ENCODE results near the gene DGCR2. TPM values are rescaled to one million over a fixed set of nuclear protein-coding genes. Genes with fewer than 3 reads are reported as not detected.
"Not testable (repeated sequence)": the region's sequence is repeated elsewhere in the genome, so short reads cannot be mapped to it uniquely, and the experiment has no call there.

Gene DGCR2
- total and polyA plus RNA-seq, 9 donors = 35.4 to 62.2 (median 53.0) TPM

GRCh38 chr22:19019029-19019678, 103.1 kb downstream of the DGCR2 start:
- no peak overlapping the region for H3K27ac ChIP-seq (ENCODE audit: low read length)
- 88% methylated on average over 18 of the region's 19 CpGs for WGBS (ENCODE audit: insufficient coverage)
- H3K9me3 ChIP-seq (replicated peaks; ENCODE audit: control insufficient read depth, low read depth, low read length) = no peaks in the 10 kb centered on the region
- no peaks in the 10 kb centered on the region for H3K4me1 ChIP-seq (ENCODE audit: control insufficient read depth, insufficient read depth, low read length)
- no peaks in the 10 kb centered on the region for H3K36me3 ChIP-seq (ENCODE audit: control insufficient read depth, insufficient read depth, low read length)
- no peak overlapping the region for H3K4me3 ChIP-seq (ENCODE audit: low read length)
- H3K27me3 ChIP-seq (ENCODE audit: control insufficient read depth, insufficient read depth, low read length) = peaks cover 10% of the 10 kb centered on the region
- no peak for DNase-seq

GRCh38 chr22:19018256-19018655, 104.0 kb downstream of the DGCR2 start:
- Histone ChIP-seq H3K36me3 (ENCODE audit: control insufficient read depth, insufficient read depth, low read length) (no peaks in the 10 kb centered on the region), H3K27me3 (ENCODE audit: control insufficient read depth, insufficient read depth, low read length) (peaks cover 10% of the 10 kb centered on the region), H3K27ac (ENCODE audit: low read length) (no peak overlapping the region), H3K4me3 (ENCODE audit: low read length) (no peak overlapping the region), H3K9me3 (replicated peaks; ENCODE audit: control insufficient read depth, low read depth, low read length) (no peaks in the 10 kb centered on the region), H3K4me1 (ENCODE audit: control insufficient read depth, insufficient read depth, low read length) (no peaks in the 10 kb centered on the region)
- 77% methylated on average over 4 of the region's 4 CpGs for WGBS (ENCODE audit: insufficient coverage)
- DNase-seq = no peak

GRCh38 chr22:19016081-19016766, 106.0 kb downstream of the DGCR2 start:
- H3K9me3 ChIP-seq (replicated peaks; ENCODE audit: control insufficient read depth, low read depth, low read length) = no peaks in the 10 kb centered on the region
- H3K4me1 ChIP-seq (ENCODE audit: control insufficient read depth, insufficient read depth, low read length) = no peaks in the 10 kb centered on the region
- H3K27me3 ChIP-seq (ENCODE audit: control insufficient read depth, insufficient read depth, low read length) = peaks cover 10% of the 10 kb centered on the region
- WGBS (ENCODE audit: insufficient coverage) = 68% methylated on average over 11 of the region's 15 CpGs
- no peak overlapping the region for H3K4me3 ChIP-seq (ENCODE audit: low read length)
- no peak overlapping the region for H3K27ac ChIP-seq (ENCODE audit: low read length)
- DNase-seq = no peak
- no peaks in the 10 kb centered on the region for H3K36me3 ChIP-seq (ENCODE audit: control insufficient read depth, insufficient read depth, low read length)

- no peaks in the 10 kb centered on the region for H3K9me3 ChIP-seq (replicated peaks; ENCODE audit: control insufficient read depth, low read depth, low read length)
- H3K36me3 ChIP-seq (ENCODE audit: control insufficient read depth, insufficient read depth, low read length) = no peaks in the 10 kb centered on the region
- 92% methylated on average over 2 of the region's 4 CpGs for WGBS (ENCODE audit: insufficient coverage)
- H3K4me3 ChIP-seq (ENCODE audit: low read length) = no peak overlapping the region
- no peaks in the 10 kb centered on the region for H3K4me1 ChIP-seq (ENCODE audit: control insufficient read depth, insufficient read depth, low read length)
- peaks cover 10% of the 10 kb centered on the region for H3K27me3 ChIP-seq (ENCODE audit: control insufficient read depth, insufficient read depth, low read length)
- H3K27ac ChIP-seq (ENCODE audit: low read length) = no peak overlapping the region
- DNase-seq = no peak
These were observed 107.3 kb downstream of the DGCR2 start for GRCh38 chr22:19014886-19015285.

- H3K27me3 ChIP-seq (ENCODE audit: control insufficient read depth, insufficient read depth, low read length); DNase-seq; H3K36me3 ChIP-seq (ENCODE audit: control insufficient read depth, insufficient read depth, low read length); H3K9me3 ChIP-seq (replicated peaks; ENCODE audit: control insufficient read depth, low read depth, low read length); H3K4me1 ChIP-seq (ENCODE audit: control insufficient read depth, insufficient read depth, low read length); H3K4me3 ChIP-seq (ENCODE audit: low read length); H3K27ac ChIP-seq (ENCODE audit: low read length): not testable (repeated sequence)
- WGBS (ENCODE audit: insufficient coverage) = 63% methylated on average over 1 of the region's 11 CpGs
These were observed 108.2 kb downstream of the DGCR2 start for GRCh38 chr22:19013881-19014598.

- not testable (repeated sequence) for H3K9me3 ChIP-seq (replicated peaks; ENCODE audit: control insufficient read depth, low read depth, low read length); H3K4me1 ChIP-seq (ENCODE audit: control insufficient read depth, insufficient read depth, low read length); H3K4me3 ChIP-seq (ENCODE audit: low read length); DNase-seq; H3K27me3 ChIP-seq (ENCODE audit: control insufficient read depth, insufficient read depth, low read length); H3K36me3 ChIP-seq (ENCODE audit: control insufficient read depth, insufficient read depth, low read length); H3K27ac ChIP-seq (ENCODE audit: low read length)
- no CpG with 5 or more reads among the region's 7 CpGs for WGBS (ENCODE audit: insufficient coverage)
These were observed 108.8 kb downstream of the DGCR2 start for GRCh38 chr22:19013411-19013810.

- H3K27me3 ChIP-seq (ENCODE audit: control insufficient read depth, insufficient read depth, low read length) = no peaks in the 10 kb centered on the region
- no peak for DNase-seq
- 100% methylated on average over 1 of the region's 5 CpGs for WGBS (ENCODE audit: insufficient coverage)
- H3K9me3 ChIP-seq (replicated peaks; ENCODE audit: control insufficient read depth, low read depth, low read length) = no peaks in the 10 kb centered on the region
- H3K36me3 ChIP-seq (ENCODE audit: control insufficient read depth, insufficient read depth, low read length) = no peaks in the 10 kb centered on the region
- H3K27ac ChIP-seq (ENCODE audit: low read length) = no peak overlapping the region
- H3K4me3 ChIP-seq (ENCODE audit: low read length) = no peak overlapping the region
- no peaks in the 10 kb centered on the region for H3K4me1 ChIP-seq (ENCODE audit: control insufficient read depth, insufficient read depth, low read length)
These were observed 109.8 kb downstream of the DGCR2 start for GRCh38 chr22:19012308-19012986.

GRCh38 chr22:19011611-19012010, 110.6 kb downstream of the DGCR2 start:
- H3K4me3 ChIP-seq (ENCODE audit: low read length); H3K9me3 ChIP-seq (replicated peaks; ENCODE audit: control insufficient read depth, low read depth, low read length); H3K4me1 ChIP-seq (ENCODE audit: control insufficient read depth, insufficient read depth, low read length); H3K36me3 ChIP-seq (ENCODE audit: control insufficient read depth, insufficient read depth, low read length); H3K27me3 ChIP-seq (ENCODE audit: control insufficient read depth, insufficient read depth, low read length); H3K27ac ChIP-seq (ENCODE audit: low read length); DNase-seq: not testable (repeated sequence)
- 92% methylated on average over 7 of the region's 9 CpGs for WGBS (ENCODE audit: insufficient coverage)

- H3K4me1 ChIP-seq (ENCODE audit: control insufficient read depth, insufficient read depth, low read length) = no peaks in the 10 kb centered on the region
- WGBS (ENCODE audit: insufficient coverage) = no CpG with 5 or more reads among the region's 2 CpGs
- no peaks in the 10 kb centered on the region for H3K36me3 ChIP-seq (ENCODE audit: control insufficient read depth, insufficient read depth, low read length)
- no peaks in the 10 kb centered on the region for H3K9me3 ChIP-seq (replicated peaks; ENCODE audit: control insufficient read depth, low read depth, low read length)
- no peak overlapping the region for H3K27ac ChIP-seq (ENCODE audit: low read length)
- DNase-seq = no peak
- H3K4me3 ChIP-seq (ENCODE audit: low read length) = no peak overlapping the region
- no peaks in the 10 kb centered on the region for H3K27me3 ChIP-seq (ENCODE audit: control insufficient read depth, insufficient read depth, low read length)
These were observed 111.1 kb downstream of the DGCR2 start for GRCh38 chr22:19011075-19011474.

GRCh38 chr22:19005905-19006304, 116.3 kb downstream of the DGCR2 start:
- Histone ChIP-seq H3K27ac (ENCODE audit: low read length) (no peak overlapping the region), H3K36me3 (ENCODE audit: control insufficient read depth, insufficient read depth, low read length) (no peaks in the 10 kb centered on the region), H3K4me1 (ENCODE audit: control insufficient read depth, insufficient read depth, low read length) (no peaks in the 10 kb centered on the region), H3K9me3 (replicated peaks; ENCODE audit: control insufficient read depth, low read depth, low read length) (no peaks in the 10 kb centered on the region), H3K4me3 (ENCODE audit: low read length) (no peak overlapping the region), H3K27me3 (ENCODE audit: control insufficient read depth, insufficient read depth, low read length) (peaks cover 2% of the 10 kb centered on the region)
- no peak for DNase-seq
- WGBS (ENCODE audit: insufficient coverage) = no CpG with 5 or more reads among the region's 3 CpGs
